Colonic mucosa (tissue), 4 donors: Measurements from ENCODE around the gene MYOM3. TPM values are rescaled to one million over a fixed set of nuclear protein-coding genes. Genes with fewer than 3 reads are reported as not detected.

ENCODE experiments used
- DNase-seq: peaks from one replicate; pipeline ENCODE4 v3.0.0-alpha.2; 2020
- H3K27ac ChIP-seq: fragments of 200-600 bp; one replicate; pipeline ENCODE4 v1.8.0; 2021
- H3K27me3 ChIP-seq: fragments of 200-600 bp; one replicate; pipeline ENCODE4 v1.8.0; 2021
- H3K36me3 ChIP-seq: fragments of 200-600 bp; one replicate; pipeline ENCODE4 v1.8.0; 2021
- H3K4me1 ChIP-seq: fragments of 200-600 bp; one replicate; pipeline ENCODE4 v1.8.0; 2021; ENCODE audit warnings: mild to moderate bottlenecking
- H3K4me3 ChIP-seq: fragments of 200-600 bp; one replicate; pipeline ENCODE4 v1.8.0; 2021
- H3K9ac ChIP-seq, 2 donors: one replicate each; pipeline ENCODE4 v1.7.0; 2013; ENCODE audit warnings: control low read depth in 2 of 2, low read depth in 2 of 2, low read length in 2 of 2
- H3K9me3 ChIP-seq: fragments of 200-600 bp; one replicate; pipeline ENCODE4 v1.8.0; 2021
- CTCF ChIP-seq: fragments of 200-600 bp; IDR thresholded peaks from one replicate; pipeline ENCODE4 v1.8.0; 2022; ENCODE audit warnings: antibody characterized with exemption, mild to moderate bottlenecking
- intact Hi-C: fragments of 100-400 bp; cut with DNase I; formaldehyde crosslinking; loops from one replicate; pipeline ENCODE4 v1.14.1; 2022
- total RNA-seq, 2 donors: library from RNA; stranded (reverse); fragmentation: NEBNext Ultra II Directional in 1 of 2; extraction: Animal tissue kit (Norgen Biotek cat#: 25700) in 1 of 2; gene quantifications; one replicate each; pipeline ENCODE4 v1.2.1, GENCODE V29; 2021
- donor health status: healthy.
- donor health status: DM: no; HTN: no; CAD: no.
- donor health status: DM: no; HTN: no; CAD: no.

MYOM3 gene
- total RNA-seq, 2 donors from 2014 or later = 1.8 to 3.3 TPM

DNA sequence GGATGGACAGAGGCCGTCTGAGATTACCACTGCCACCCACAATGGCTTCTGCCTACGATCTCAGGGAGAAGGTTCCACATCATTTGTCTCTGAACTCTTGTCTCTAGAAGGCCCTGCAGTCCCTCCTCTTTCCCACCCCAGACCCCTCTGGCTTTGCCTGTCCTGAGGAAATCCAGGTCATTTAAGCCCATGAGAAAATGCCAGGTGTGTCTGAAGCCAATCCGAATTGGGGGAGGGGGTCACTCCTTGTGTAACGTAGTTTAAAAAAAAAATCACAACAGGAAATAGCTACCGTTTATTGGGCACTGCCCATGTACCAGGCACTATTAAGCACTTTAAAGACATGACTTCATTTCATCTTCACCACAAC, 7.5 kb upstream of the MYOM3 start:
- peaks cover 9% of the 10 kb centered on the region for H3K4me1 ChIP-seq
- no peaks in the 10 kb centered on the region for H3K9me3 ChIP-seq
- no peak overlapping the region for H3K4me3 ChIP-seq
- peak overlapping the region; percentile 77 for H3K27ac ChIP-seq
- intact Hi-C loops = no loop called here
- no peak for TF ChIP-seq CTCF
- no peaks in the 10 kb centered on the region for H3K27me3 ChIP-seq
- DNase-seq = no peak
- H3K36me3 ChIP-seq = no peaks in the 10 kb centered on the region
- peak overlapping the region in 1 of 2 donors; percentile 48 for H3K9ac ChIP-seq

DNA sequence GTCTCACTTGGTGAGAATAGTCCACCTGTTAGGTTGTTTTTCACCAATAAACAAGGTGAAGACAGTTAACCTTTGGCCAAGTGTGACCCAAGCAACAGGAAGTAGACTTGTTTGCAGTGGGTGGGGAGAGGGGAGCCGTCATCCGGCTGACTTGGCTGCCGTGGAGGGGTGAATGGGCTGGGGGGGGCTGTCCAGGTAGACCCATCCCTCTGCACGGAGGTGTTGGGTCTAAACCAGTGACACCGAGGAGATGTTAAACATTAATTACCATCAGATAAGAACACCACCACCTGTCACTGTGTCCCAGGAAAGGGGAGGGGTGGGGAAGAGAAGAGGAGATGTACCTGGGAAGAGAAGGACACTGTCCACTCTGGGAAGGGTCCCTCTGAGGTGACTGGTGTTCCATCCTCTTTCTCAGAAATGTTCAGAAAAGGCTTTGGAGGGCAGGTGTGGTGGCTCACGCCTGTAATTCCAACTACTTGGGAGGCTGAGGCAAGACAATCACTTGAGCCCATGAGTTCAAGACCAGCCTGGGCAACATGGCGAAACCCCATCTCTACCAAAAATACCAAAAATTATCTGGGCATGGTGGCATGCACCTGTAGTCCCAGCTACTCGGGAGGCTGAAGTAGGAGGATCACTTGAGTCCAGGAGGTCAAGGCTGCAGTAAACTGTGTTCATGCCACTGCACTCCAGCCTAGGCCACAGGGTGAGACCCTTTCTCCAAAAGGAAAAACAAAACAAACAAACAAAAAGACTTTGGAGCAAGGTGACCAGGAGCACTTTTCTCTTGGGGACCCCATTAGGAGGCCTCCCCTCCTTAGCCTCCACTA, 6.7 kb upstream of the MYOM3 start:
- Histone ChIP-seq H3K9ac (peak overlapping the region in 1 of 2 donors; percentile 42), H3K27ac (peak overlapping the region; percentile 77), H3K4me1 (peaks cover 9% of the 10 kb centered on the region), H3K27me3 (no peaks in the 10 kb centered on the region), H3K9me3 (no peaks in the 10 kb centered on the region), H3K36me3 (no peaks in the 10 kb centered on the region), H3K4me3 (no peak overlapping the region)
- intact Hi-C loops = no loop called here
- no peak for TF ChIP-seq CTCF
- peak; percentile 74 for DNase-seq

GRCh38 chr1:24117722-24118409, 5.9 kb upstream of the MYOM3 start:
- Histone ChIP-seq H3K9me3 (no peaks in the 10 kb centered on the region), H3K4me1 (peaks cover 9% of the 10 kb centered on the region), H3K4me3 (no peak overlapping the region), H3K27ac (peak overlapping the region; percentile 77), H3K36me3 (no peaks in the 10 kb centered on the region), H3K27me3 (no peaks in the 10 kb centered on the region), H3K9ac (peak overlapping the region in 1 of 2 donors; percentile 31)
- peak; percentile 64 for DNase-seq
- intact Hi-C loops = no loop called here
- TF ChIP-seq CTCF = no peak

DNA sequence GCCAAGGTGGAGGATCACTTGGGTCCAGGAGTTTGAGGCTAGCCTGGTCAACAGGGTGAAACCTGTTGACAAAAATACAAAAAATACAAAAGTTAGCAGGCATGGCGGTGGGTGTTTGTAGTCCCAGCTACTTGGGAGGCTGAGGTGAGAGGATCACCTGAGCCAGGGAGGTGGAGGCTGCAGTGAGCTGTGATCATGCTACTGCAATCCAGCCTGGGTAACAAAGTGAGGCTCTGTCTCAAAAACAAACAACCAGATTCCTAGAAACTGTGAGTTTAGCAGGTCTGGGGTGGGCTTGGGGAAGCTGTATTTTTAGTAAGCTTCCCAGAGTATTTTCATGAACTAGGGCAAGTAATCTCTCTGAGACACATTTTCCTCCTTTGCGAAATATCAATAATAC, 5.2 kb upstream of the MYOM3 start:
- no peaks in the 10 kb centered on the region for H3K27me3 ChIP-seq
- peaks cover 9% of the 10 kb centered on the region for H3K4me1 ChIP-seq
- TF ChIP-seq CTCF = no peak
- peak overlapping the region; percentile 77 for H3K27ac ChIP-seq
- H3K9me3 ChIP-seq = no peaks in the 10 kb centered on the region
- H3K9ac ChIP-seq = no peak overlapping the region
- DNase-seq = no peak
- no peak overlapping the region for H3K4me3 ChIP-seq
- H3K36me3 ChIP-seq = no peaks in the 10 kb centered on the region
- intact Hi-C loops = no loop called here

GRCh38 chr1:24114753-24115152, 2.8 kb upstream of the MYOM3 start:
- H3K36me3 ChIP-seq = no peaks in the 10 kb centered on the region
- H3K4me1 ChIP-seq = peaks cover 5% of the 10 kb centered on the region
- no peaks in the 10 kb centered on the region for H3K9me3 ChIP-seq
- no peak overlapping the region for H3K9ac ChIP-seq
- TF ChIP-seq CTCF = no peak
- H3K4me3 ChIP-seq = no peak overlapping the region
- no peak overlapping the region for H3K27ac ChIP-seq
- H3K27me3 ChIP-seq = no peaks in the 10 kb centered on the region
- intact Hi-C loops = loop anchor here (5.0 kb wide), 1 partner anchor 42 kb away; no protein-coding TSS in a partner anchor
- no peak for DNase-seq
